Measurements from ENCODE around the gene TSPAN18. TPM values are rescaled to one million over a fixed set of nuclear protein-coding genes. Genes with fewer than 3 reads are reported as not detected.
A peak's percentile ranks its signal among the peaks of the same experiment; 100 is the strongest.

TSPAN18 gene
- total RNA-seq, 1 donor from 2014 or later: 31.7 TPM

GRCh38 chr11:44760917-44761550, 34.3 kb downstream of the TSPAN18 start:
- Mint-ChIP-seq H3K36me3 (ENCODE audit: low read depth, unreplicated experiment) (peaks cover 16% of the 10 kb centered on the region), H3K27ac (ENCODE audit: unreplicated experiment) (peak overlapping the region; percentile 44), H3K9me3 (ENCODE audit: unreplicated experiment) (peaks cover 7% of the 10 kb centered on the region), H3K4me1 (ENCODE audit: low read depth, unreplicated experiment) (peaks cover 22% of the 10 kb centered on the region), H3K4me3 (ENCODE audit: unreplicated experiment) (no peak overlapping the region), H3K27me3 (ENCODE audit: low read depth, unreplicated experiment) (no peaks in the 10 kb centered on the region)
- no peaks in the 10 kb centered on the region for H3K9me3 ChIP-seq (ENCODE audit: insufficient read depth, low read depth, low read length)
- no peak overlapping the region for H2AFZ ChIP-seq (ENCODE audit: low read depth, low read length)
- no peaks in the 10 kb centered on the region for H3K27me3 ChIP-seq (ENCODE audit: insufficient read depth, low read length)
- no peaks in the 10 kb centered on the region for H4K20me1 ChIP-seq (ENCODE audit: insufficient read depth, low read length)
- H3K9ac ChIP-seq (ENCODE audit: low read length): peak overlapping the region; percentile 22
- H3K27ac ChIP-seq (ENCODE audit: low read depth, low read length): no peak overlapping the region
- no peak for TF ChIP-seq CTCF (IDR thresholded peaks at IDR 0.05; ENCODE audit: insufficient read depth, low read depth, low read length)
- TF ChIP-seq EZH2 (IDR thresholded peaks at IDR 0.05; ENCODE audit: insufficient read depth, low read length): no peak
- H3K4me2 ChIP-seq (ENCODE audit: low read length): peak overlapping the region; percentile 23
- H3K79me2 ChIP-seq (ENCODE audit: insufficient read depth, low read length): no peaks in the 10 kb centered on the region
- DNase-seq (ENCODE audit: low read depth) (peak; percentile 91), FAIRE-seq (peak; percentile 82)
- H3K4me3 ChIP-seq (ENCODE audit: insufficient read depth, low read depth, low read length): no peak overlapping the region
- no peaks in the 10 kb centered on the region for H3K36me3 ChIP-seq (ENCODE audit: insufficient read depth, low read length)
- H3K4me1 ChIP-seq (ENCODE audit: insufficient read depth, low read length): peaks cover 25% of the 10 kb centered on the region

GRCh38 chr11:44761551-44761961, 34.8 kb downstream of the TSPAN18 start:
- Mint-ChIP-seq H3K4me1 (ENCODE audit: low read depth, unreplicated experiment) (peaks cover 26% of the 10 kb centered on the region), H3K36me3 (ENCODE audit: low read depth, unreplicated experiment) (peaks cover 15% of the 10 kb centered on the region), H3K9me3 (ENCODE audit: unreplicated experiment) (peaks cover 7% of the 10 kb centered on the region), H3K27ac (ENCODE audit: unreplicated experiment) (peak overlapping the region; percentile 44), H3K27me3 (ENCODE audit: low read depth, unreplicated experiment) (no peaks in the 10 kb centered on the region), H3K4me3 (ENCODE audit: unreplicated experiment) (no peak overlapping the region)
- H3K27me3 ChIP-seq (ENCODE audit: insufficient read depth, low read length): no peaks in the 10 kb centered on the region
- H3K36me3 ChIP-seq (ENCODE audit: insufficient read depth, low read length): no peaks in the 10 kb centered on the region
- no peaks in the 10 kb centered on the region for H3K79me2 ChIP-seq (ENCODE audit: insufficient read depth, low read length)
- H3K9ac ChIP-seq (ENCODE audit: low read length): no peak overlapping the region
- H3K4me1 ChIP-seq (ENCODE audit: insufficient read depth, low read length): peaks cover 31% of the 10 kb centered on the region
- no peak for DNase-seq (ENCODE audit: low read depth)
- no peaks in the 10 kb centered on the region for H4K20me1 ChIP-seq (ENCODE audit: insufficient read depth, low read length)
- no peak overlapping the region for H3K4me3 ChIP-seq (ENCODE audit: insufficient read depth, low read depth, low read length)
- FAIRE-seq: no peak
- TF ChIP-seq EZH2 (IDR thresholded peaks at IDR 0.05; ENCODE audit: insufficient read depth, low read length) (no peak), CTCF (IDR thresholded peaks at IDR 0.05; ENCODE audit: insufficient read depth, low read depth, low read length) (no peak)
- no peak overlapping the region for H2AFZ ChIP-seq (ENCODE audit: low read depth, low read length)
- no peak overlapping the region for H3K4me2 ChIP-seq (ENCODE audit: low read length)
- H3K9me3 ChIP-seq (ENCODE audit: insufficient read depth, low read depth, low read length): no peaks in the 10 kb centered on the region
- no peak overlapping the region for H3K27ac ChIP-seq (ENCODE audit: low read depth, low read length)

GRCh38 chr11:44763121-44763820, 36.5 kb downstream of the TSPAN18 start:
- Histone ChIP-seq H3K4me1 (ENCODE audit: insufficient read depth, low read length) (peaks cover 38% of the 10 kb centered on the region), H3K79me2 (ENCODE audit: insufficient read depth, low read length) (no peaks in the 10 kb centered on the region), H4K20me1 (ENCODE audit: insufficient read depth, low read length) (no peaks in the 10 kb centered on the region), H3K27ac (ENCODE audit: low read depth, low read length) (no peak overlapping the region), H2AFZ (ENCODE audit: low read depth, low read length) (no peak overlapping the region), H3K4me3 (ENCODE audit: insufficient read depth, low read depth, low read length) (no peak overlapping the region), H3K9ac (ENCODE audit: low read length) (no peak overlapping the region), H3K9me3 (ENCODE audit: insufficient read depth, low read depth, low read length) (no peaks in the 10 kb centered on the region), H3K27me3 (ENCODE audit: insufficient read depth, low read length) (no peaks in the 10 kb centered on the region), H3K4me2 (ENCODE audit: low read length) (peak overlapping the region; percentile 21), H3K36me3 (ENCODE audit: insufficient read depth, low read length) (no peaks in the 10 kb centered on the region)
- FAIRE-seq: no peak
- DNase-seq (ENCODE audit: low read depth): peak; percentile 73
- TF ChIP-seq EZH2 (IDR thresholded peaks at IDR 0.05; ENCODE audit: insufficient read depth, low read length): no peak
- no peak for TF ChIP-seq CTCF (IDR thresholded peaks at IDR 0.05; ENCODE audit: insufficient read depth, low read depth, low read length)
- Mint-ChIP-seq H3K27me3 (ENCODE audit: low read depth, unreplicated experiment) (no peaks in the 10 kb centered on the region), H3K4me3 (ENCODE audit: unreplicated experiment) (no peak overlapping the region), H3K4me1 (ENCODE audit: low read depth, unreplicated experiment) (peaks cover 26% of the 10 kb centered on the region), H3K27ac (ENCODE audit: unreplicated experiment) (no peak overlapping the region), H3K9me3 (ENCODE audit: unreplicated experiment) (peaks cover 12% of the 10 kb centered on the region), H3K36me3 (ENCODE audit: low read depth, unreplicated experiment) (peaks cover 14% of the 10 kb centered on the region)
